HFF-Myc (cell line): ENCODE measurements around the gene STK32A.

ENCODE experiments used
- DNase-seq: peaks from one replicate; pipeline ENCODE4 v3.0.0-alpha.2; 2011; ENCODE audit warnings: low read depth; ENCODE audit errors: extremely low read depth
- H3K4me3 ChIP-seq: replicated peaks from 2 replicates; pipeline ENCODE4 v1.5.1; 2011; ENCODE audit warnings: low read depth, mild to moderate bottlenecking, control low read depth, low read length
- TF ChIP-seq, protein P1 (sequence below): IDR thresholded peaks from 2 replicates; pipeline ENCODE4 v1.5.1; 2012; ENCODE audit warnings: mild to moderate bottlenecking, low read depth, low read length, control low read depth; ENCODE audit errors: missing control alignments

STK32A gene

DNA sequence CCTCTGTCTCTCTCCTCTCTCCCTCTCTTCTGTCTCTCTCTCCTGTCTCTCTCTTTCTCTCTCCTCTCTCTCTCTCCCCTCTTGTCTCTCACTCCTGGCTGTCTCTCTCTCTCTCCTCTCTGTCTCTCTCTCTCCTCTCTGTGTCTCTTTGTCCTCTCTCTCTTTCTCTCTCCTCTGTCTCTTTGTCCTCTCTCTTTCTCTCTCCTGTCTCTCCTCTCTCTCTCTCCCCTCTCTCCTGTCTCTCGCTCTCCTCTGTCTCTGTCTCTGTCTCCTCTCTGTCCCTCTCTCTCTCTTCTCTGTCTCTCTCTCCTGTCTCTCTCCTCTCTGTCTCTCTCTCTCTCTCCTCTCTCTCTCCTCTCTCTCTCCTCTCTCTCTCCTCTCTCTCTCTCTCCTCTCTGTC, 25.0 kb downstream of the STK32A start:
- DNase-seq, result no peak
- TF ChIP-seq, protein P1, sequence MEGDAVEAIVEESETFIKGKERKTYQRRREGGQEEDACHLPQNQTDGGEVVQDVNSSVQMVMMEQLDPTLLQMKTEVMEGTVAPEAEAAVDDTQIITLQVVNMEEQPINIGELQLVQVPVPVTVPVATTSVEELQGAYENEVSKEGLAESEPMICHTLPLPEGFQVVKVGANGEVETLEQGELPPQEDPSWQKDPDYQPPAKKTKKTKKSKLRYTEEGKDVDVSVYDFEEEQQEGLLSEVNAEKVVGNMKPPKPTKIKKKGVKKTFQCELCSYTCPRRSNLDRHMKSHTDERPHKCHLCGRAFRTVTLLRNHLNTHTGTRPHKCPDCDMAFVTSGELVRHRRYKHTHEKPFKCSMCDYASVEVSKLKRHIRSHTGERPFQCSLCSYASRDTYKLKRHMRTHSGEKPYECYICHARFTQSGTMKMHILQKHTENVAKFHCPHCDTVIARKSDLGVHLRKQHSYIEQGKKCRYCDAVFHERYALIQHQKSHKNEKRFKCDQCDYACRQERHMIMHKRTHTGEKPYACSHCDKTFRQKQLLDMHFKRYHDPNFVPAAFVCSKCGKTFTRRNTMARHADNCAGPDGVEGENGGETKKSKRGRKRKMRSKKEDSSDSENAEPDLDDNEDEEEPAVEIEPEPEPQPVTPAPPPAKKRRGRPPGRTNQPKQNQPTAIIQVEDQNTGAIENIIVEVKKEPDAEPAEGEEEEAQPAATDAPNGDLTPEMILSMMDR, result no peak
- H3K4me3 ChIP-seq, result no peak overlapping the region

DNA sequence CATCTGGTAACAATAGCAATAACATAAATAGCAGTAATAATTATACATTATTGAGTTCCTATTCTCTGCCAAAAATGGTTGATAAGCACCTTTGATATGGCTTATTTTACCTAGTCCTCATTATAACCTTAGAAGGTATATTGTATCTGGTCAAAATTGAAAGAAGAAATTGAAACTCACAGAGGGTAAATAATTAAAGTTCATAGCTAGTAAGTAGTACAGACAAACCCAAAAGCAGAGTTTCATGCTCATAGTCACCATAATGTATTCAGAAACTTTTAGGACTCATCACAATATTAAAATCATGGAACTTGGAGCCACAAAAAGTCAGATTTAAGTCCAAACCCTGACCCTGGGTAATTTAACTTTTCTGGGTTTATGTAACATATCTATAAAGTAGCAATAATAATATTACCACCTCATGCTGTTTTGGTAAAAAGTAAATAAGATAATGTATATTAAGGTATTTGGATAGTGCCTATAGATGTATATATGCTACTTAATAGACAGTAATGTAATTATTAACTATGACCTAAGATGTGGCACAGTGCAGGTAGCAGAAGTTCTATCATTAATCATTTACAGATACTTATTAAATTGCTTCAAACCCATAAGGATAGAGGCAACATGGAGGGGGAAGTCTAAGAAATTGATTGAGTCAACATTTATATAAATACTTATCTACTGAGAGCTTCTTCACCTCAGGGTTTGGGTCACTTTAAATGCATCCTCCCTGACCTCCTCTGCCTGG, 32.4 kb downstream of the STK32A start:
- TF ChIP-seq, protein P1, result no peak
- no peak for DNase-seq
- no peak overlapping the region for H3K4me3 ChIP-seq

DNA sequence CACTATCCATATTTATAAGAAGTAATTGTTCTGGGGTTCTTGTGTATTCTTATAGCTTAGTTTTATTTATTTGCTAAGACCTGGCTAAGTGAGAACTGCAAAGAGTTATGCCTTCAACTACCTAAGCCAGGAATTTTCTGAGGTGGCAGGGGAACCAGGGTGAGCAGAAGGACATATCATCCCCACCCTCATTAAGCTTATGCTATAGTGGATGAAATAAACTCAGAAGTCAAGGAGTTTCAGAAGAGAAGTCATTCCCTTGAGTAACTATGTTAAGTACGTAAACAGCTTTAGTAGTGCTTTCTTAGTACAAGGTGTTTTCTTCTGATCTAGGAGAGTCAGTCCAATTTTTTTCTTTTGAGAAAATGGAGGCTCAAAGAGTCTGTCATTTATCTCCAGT, 41.7 kb downstream of the STK32A start:
- H3K4me3 ChIP-seq, result no peak overlapping the region
- TF ChIP-seq, protein P1, result no peak
- DNase-seq, result no peak

DNA sequence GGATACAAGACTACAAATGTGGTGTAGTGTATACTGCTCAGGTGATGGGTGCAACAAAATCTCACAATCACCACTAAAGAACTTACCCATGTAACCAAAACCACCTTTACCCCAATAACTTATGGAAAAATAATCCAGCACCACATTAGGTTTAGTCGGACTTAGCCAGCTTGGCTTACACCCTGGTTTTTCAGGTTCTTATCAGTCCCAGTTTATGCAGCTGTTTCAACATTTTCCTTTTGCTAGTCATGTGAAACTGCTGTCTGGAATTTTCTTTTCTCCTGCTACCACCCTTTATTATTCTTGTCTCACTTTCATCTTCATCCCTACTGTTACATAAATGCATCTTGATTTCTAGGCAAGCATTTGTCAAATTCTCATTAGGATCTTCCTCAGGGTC, 51.5 kb downstream of the STK32A start:
- H3K4me3 ChIP-seq, result no peak overlapping the region
- DNase-seq, result no peak
- TF ChIP-seq, protein P1, result no peak

DNA sequence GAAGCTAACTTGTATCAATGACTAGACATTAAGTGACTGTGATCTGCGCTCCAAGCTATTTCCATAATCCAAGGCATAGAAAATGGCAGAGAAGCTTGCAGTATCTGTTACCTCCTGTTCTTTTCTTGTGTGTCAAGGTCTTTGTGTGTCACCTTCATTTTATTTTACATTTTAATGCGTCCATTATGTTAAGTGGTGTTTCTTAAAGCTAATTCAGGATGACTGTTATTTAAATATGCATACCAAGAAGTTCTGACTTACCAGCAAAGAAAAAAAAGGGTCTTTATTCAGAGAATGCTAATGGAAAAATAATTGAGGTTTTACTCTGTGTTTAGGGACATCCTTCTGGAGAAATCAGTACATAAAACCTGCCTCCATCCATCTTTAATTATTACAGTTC, 52.3 kb downstream of the STK32A start:
- no peak overlapping the region for H3K4me3 ChIP-seq
- TF ChIP-seq, protein P1, result no peak
- no peak for DNase-seq

DNA sequence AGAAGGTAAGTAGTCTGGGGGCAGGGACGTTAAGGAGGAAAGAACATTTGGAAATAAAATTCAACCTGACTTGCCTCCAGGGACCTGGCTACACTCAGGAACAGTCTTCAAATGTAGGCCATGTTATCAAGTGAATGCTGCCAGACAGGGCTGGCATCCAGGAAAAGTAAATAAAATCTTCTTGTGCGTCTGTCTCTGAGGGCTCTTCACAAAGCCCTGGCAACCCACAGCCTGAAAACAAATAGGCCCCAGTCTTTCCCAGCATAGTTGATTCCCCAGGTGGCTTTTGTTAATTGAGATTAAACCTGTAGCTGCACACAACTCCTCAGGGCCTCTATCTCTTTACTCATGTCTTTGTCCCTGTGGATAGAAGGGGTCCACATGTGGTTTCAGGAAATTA, 55.4 kb downstream of the STK32A start:
- no peak for DNase-seq
- TF ChIP-seq, protein P1, result no peak

DNA sequence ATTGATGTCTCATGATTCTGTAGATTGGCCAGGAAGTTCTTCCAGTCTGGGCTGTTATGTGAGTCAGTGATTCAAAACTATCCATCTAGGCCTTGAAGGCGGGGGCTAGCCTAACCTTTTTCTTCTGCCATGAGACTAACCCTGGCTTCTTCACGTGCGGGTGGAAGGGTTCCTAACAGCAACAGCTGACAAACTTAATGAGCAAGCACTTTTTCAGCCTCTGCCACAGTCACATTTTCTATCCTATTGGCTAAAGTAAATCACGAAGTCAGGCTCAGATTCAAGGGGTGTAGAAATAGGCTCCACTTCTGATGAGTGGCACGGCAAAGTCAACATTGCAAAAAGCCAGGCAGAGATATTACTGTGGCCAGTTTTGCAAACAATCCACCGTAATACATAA, 68.4 kb downstream of the STK32A start:
- TF ChIP-seq, protein P1, result no peak
- H3K4me3 ChIP-seq, result no peak overlapping the region
- DNase-seq, result no peak

More for the DNA sequence above, 55.4 kb downstream of the STK32A start:
- H3K4me3 ChIP-seq, result no peak overlapping the region
